ENCODE results near the gene ZDHHC9. TPM values are rescaled to one million over a fixed set of nuclear protein-coding genes. Genes with fewer than 3 reads are reported as not detected.

ZDHHC9 gene
- polyA plus RNA-seq, 1 of the 3 experiments (the other 2 are of a cell fraction) = 8.1 TPM

GRCh38 chrX:129808829-129809796 lies 34.6 kb downstream of the ZDHHC9 start:
- CTCF ChIA-PET = no interaction called here
- no peak for TF ChIP-seq POLR2AphosphoS5 (IDR thresholded peaks at IDR 0.05; ENCODE audit: low read depth, low read length)
- no peak for TF ChIP-seq USF1 (IDR thresholded peaks at IDR 0.05; ENCODE audit: borderline replicate concordance, low read depth)
- no peak for TF ChIP-seq GABPA (IDR thresholded peaks at IDR 0.05; ENCODE audit: low read depth)
- no peak for TF ChIP-seq EP300 (IDR thresholded peaks at IDR 0.05; ENCODE audit: borderline replicate concordance in 1 of 2, low read depth in 1 of 2, low read length in 1 of 2)
- TF ChIP-seq MAX (IDR thresholded peaks at IDR 0.05; ENCODE audit: low read depth) = no peak
- no peak for TF ChIP-seq TEAD4 (IDR thresholded peaks at IDR 0.05; ENCODE audit: borderline replicate concordance, insufficient read depth)
- no peak for TF ChIP-seq FOSL2 (IDR thresholded peaks at IDR 0.05; ENCODE audit: borderline replicate concordance, low read depth)
- TF ChIP-seq FOXM1 (IDR thresholded peaks at IDR 0.05; ENCODE audit: low read depth) = no peak
- TF ChIP-seq FOXJ3 (CRISPR knock-in tag; IDR thresholded peaks at IDR 0.05) = no peak
- TF ChIP-seq CTCF (IDR thresholded peaks at IDR 0.05) = no peak
- TF ChIP-seq NRF1 (IDR thresholded peaks at IDR 0.05; ENCODE audit: low read depth, low read length) = no peak
- TF ChIP-seq EZH2phosphoT487 (IDR thresholded peaks at IDR 0.05; ENCODE audit: borderline replicate concordance, low read depth) = no peak
- no peak for TF ChIP-seq TCF12 (IDR thresholded peaks at IDR 0.05)
- no peak for TF ChIP-seq TAF1 (IDR thresholded peaks at IDR 0.05; ENCODE audit: borderline replicate concordance, low read depth, low read length)
- no peak for TF ChIP-seq RXRA (IDR thresholded peaks at IDR 0.05; ENCODE audit: borderline replicate concordance, low read depth)
- no peak for TF ChIP-seq PBX3 (IDR thresholded peaks at IDR 0.05)
- TF ChIP-seq RFX5 (IDR thresholded peaks at IDR 0.05; ENCODE audit: low read length) = no peak
- no peaks in the 10 kb centered on the region for H3K79me2 ChIP-seq (ENCODE audit: insufficient read depth)

More at GRCh38 chrX:129808829-129809796, 34.6 kb downstream of the ZDHHC9 start:
- no peak overlapping the region for H3K4me3 ChIP-seq (ENCODE audit: low read depth in 2 of 2, low read length in 1 of 2)
- WGBS (ENCODE audit: low lambda C conversion rate) = 65% methylated on average over 7 of the region's 7 CpGs
- no peaks in the 10 kb centered on the region for H3K9me2 ChIP-seq
- POLR2A ChIA-PET = no interaction called here
- no peaks in the 10 kb centered on the region for H3K9me3 ChIP-seq
- H3K9ac ChIP-seq = no peak overlapping the region
- H3K27ac ChIP-seq (ENCODE audit: low read depth in 2 of 2, low read length in 1 of 2) = no peak overlapping the region
- no peak overlapping the region for H2AFZ ChIP-seq (ENCODE audit: low read depth)
- H3K36me3 ChIP-seq (replicated peaks in 1 of 2; ENCODE audit: control insufficient read depth in 1 of 2, insufficient read depth in 2 of 2, low read length in 1 of 2) = peaks cover 5% of the 10 kb centered on the region in 2 experiments
- H3K4me2 ChIP-seq = no peak overlapping the region
- H3K27me3 ChIP-seq (ENCODE audit: insufficient read depth) = peaks cover 3% of the 10 kb centered on the region; the same call in 1 of the 2 replicates
- DNase-seq = no peak
- H3K4me1 ChIP-seq (ENCODE audit: control insufficient read depth in 1 of 2, insufficient read depth in 2 of 2, low read depth in 1 of 2, low read length in 1 of 2) = no peaks in the 10 kb centered on the region
- H4K20me1 ChIP-seq (ENCODE audit: insufficient read depth) = no peaks in the 10 kb centered on the region
- H3F3A ChIP-seq (replicated peaks; ENCODE audit: insufficient read depth) = no peaks in the 10 kb centered on the region
